ENCODE data around the gene ETNK1.

DNA sequence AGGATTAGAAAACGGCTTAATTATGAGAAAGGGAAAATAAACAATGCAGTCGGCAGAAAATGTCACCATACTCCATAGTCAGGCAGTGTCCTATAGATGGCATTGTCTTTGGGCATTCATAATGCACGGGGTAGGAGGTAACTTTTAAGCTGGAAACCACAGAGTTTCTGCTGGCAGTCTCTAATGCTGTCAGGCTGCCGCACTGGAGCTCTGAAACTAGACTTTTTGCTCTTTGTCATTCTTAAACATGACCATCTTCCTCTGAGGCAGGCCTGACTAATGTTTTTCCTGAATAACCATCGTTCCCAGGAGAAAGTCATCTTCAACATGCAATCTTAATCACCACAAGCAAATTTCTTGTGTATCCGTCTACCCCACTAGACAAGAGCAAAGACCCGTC, 108.8 kb downstream of the ETNK1 start:
- TF ChIP-seq, protein P1, sequence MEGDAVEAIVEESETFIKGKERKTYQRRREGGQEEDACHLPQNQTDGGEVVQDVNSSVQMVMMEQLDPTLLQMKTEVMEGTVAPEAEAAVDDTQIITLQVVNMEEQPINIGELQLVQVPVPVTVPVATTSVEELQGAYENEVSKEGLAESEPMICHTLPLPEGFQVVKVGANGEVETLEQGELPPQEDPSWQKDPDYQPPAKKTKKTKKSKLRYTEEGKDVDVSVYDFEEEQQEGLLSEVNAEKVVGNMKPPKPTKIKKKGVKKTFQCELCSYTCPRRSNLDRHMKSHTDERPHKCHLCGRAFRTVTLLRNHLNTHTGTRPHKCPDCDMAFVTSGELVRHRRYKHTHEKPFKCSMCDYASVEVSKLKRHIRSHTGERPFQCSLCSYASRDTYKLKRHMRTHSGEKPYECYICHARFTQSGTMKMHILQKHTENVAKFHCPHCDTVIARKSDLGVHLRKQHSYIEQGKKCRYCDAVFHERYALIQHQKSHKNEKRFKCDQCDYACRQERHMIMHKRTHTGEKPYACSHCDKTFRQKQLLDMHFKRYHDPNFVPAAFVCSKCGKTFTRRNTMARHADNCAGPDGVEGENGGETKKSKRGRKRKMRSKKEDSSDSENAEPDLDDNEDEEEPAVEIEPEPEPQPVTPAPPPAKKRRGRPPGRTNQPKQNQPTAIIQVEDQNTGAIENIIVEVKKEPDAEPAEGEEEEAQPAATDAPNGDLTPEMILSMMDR (IDR thresholded peaks at IDR 0.05) = no peak
- no peak for TF ChIP-seq POLR2A (IDR thresholded peaks at IDR 0.05)
